Endothelial cell of umbilical vein (primary cell): Measurements from ENCODE around the gene ACAA2.

Experiments used
- CTCF ChIP-seq, 2 donors: IDR thresholded peaks; 1 replicate in 1 of 2; 2 replicates in 1 of 2; pipeline ENCODE4 v1.5.1; 2011; ENCODE audit warnings: low read length in 2 of 2, mild to moderate bottlenecking in 2 of 2, moderate library complexity in 2 of 2, control low read depth in 1 of 2, inconsistent platforms in 1 of 2, low read depth in 1 of 2; ENCODE audit not compliant: insufficient read depth in 1 of 2; ENCODE audit errors: extremely low read depth in 1 of 2
- EZH2 ChIP-seq: IDR thresholded peaks from 2 replicates; pipeline ENCODE4 v1.6.1; 2012; ENCODE audit warnings: borderline replicate concordance, low read depth, mild to moderate bottlenecking, moderate library complexity, low read length, inconsistent platforms; ENCODE audit not compliant: severe bottlenecking
- FOS ChIP-seq: IDR thresholded peaks from 2 replicates; pipeline ENCODE4 v1.6.1; 2011; ENCODE audit warnings: mild to moderate bottlenecking, low read length, moderate library complexity, borderline replicate concordance; ENCODE audit not compliant: insufficient read depth
- GATA2 ChIP-seq: IDR thresholded peaks from 2 replicates; pipeline ENCODE4 v1.7.0; 2011; ENCODE audit warnings: low read depth, mild to moderate bottlenecking, moderate library complexity, mixed read lengths, low read length; ENCODE audit not compliant: insufficient read length, insufficient read depth
- JUN ChIP-seq: IDR thresholded peaks from 2 replicates; pipeline ENCODE4 v1.6.1; 2011; ENCODE audit warnings: borderline replicate concordance, low read depth; ENCODE audit not compliant: insufficient read length, insufficient read depth
- MYC ChIP-seq: IDR thresholded peaks from one replicate; pipeline ENCODE4 v1.6.1; 2011; ENCODE audit warnings: mild to moderate bottlenecking, low read depth, low read length
- POLR2A ChIP-seq: IDR thresholded peaks from 2 replicates; pipeline ENCODE4 v1.6.1; 2012; ENCODE audit warnings: low read depth, mild to moderate bottlenecking, control low read depth, low read length
- POLR2AphosphoS5 ChIP-seq: IDR thresholded peaks from 2 replicates; pipeline ENCODE4 v1.6.1; 2012; ENCODE audit warnings: low read depth, mild to moderate bottlenecking, control low read depth, low read length, moderate library complexity; ENCODE audit not compliant: insufficient read depth

GRCh38 chr18:49814147-49814499 is 790 bp upstream of the ACAA2 start:
- no peak for TF ChIP-seq CTCF (IDR thresholded peaks at IDR 0.05; ENCODE audit: extremely low read depth in 1 of 2, insufficient read depth in 1 of 2, low read depth in 1 of 2, low read length in 2 of 2)
- TF ChIP-seq EZH2: no peak
- no peak for TF ChIP-seq POLR2A
- no peak for TF ChIP-seq JUN
- TF ChIP-seq FOS: no peak
- TF ChIP-seq MYC: no peak
- TF ChIP-seq POLR2AphosphoS5: no peak
- TF ChIP-seq GATA2: no peak
